HUES48 (cell line): Measurements from ENCODE around the gene GRAMD4.

ENCODE experiments used
- H3K27ac ChIP-seq: one replicate; pipeline ENCODE4 v1.7.0; 2013; ENCODE audit warnings: low read depth, low read length, inconsistent platforms
- H3K27me3 ChIP-seq: 2 replicates; pipeline ENCODE4 v1.6.1; 2013; ENCODE audit warnings: mild to moderate bottlenecking, low read length; ENCODE audit not compliant: control insufficient read depth, insufficient read depth
- H3K36me3 ChIP-seq: 2 replicates; pipeline ENCODE4 v1.6.1; 2013; ENCODE audit warnings: low read length; ENCODE audit not compliant: control insufficient read depth, insufficient read depth
- H3K4me1 ChIP-seq: 2 replicates; pipeline ENCODE4 v1.6.1; 2013; ENCODE audit warnings: mild to moderate bottlenecking, low read length; ENCODE audit not compliant: control insufficient read depth, insufficient read depth
- H3K4me3 ChIP-seq: 2 replicates; pipeline ENCODE4 v1.5.1; 2013; ENCODE audit warnings: mild to moderate bottlenecking, low read depth, low read length
- H3K9ac ChIP-seq: 2 replicates; pipeline ENCODE4 v1.6.1; 2013; ENCODE audit warnings: mild to moderate bottlenecking, low read depth, low read length, moderate library complexity
- H3K9me3 ChIP-seq: 2 replicates; pipeline ENCODE4 v1.6.1; 2013; ENCODE audit warnings: low read length; ENCODE audit not compliant: control insufficient read depth, insufficient read depth

GRAMD4 gene

GRCh38 chr22:46678785-46679700 lies 58.9 kb downstream of the GRAMD4 start:
- Histone ChIP-seq H3K9me3 (no peaks in the 10 kb centered on the region), H3K27ac (no peak overlapping the region), H3K9ac (no peak overlapping the region), H3K4me1 (no peaks in the 10 kb centered on the region), H3K4me3 (no peak overlapping the region), H3K36me3 (no peaks in the 10 kb centered on the region), H3K27me3 (no peaks in the 10 kb centered on the region)

GRCh38 chr22:46679706-46680269 lies 59.6 kb downstream of the GRAMD4 start:
- peaks cover 4% of the 10 kb centered on the region; the same call in 1 of the 2 replicates for H3K36me3 ChIP-seq
- H3K4me3 ChIP-seq, result no peak overlapping the region
- H3K27me3 ChIP-seq, result no peaks in the 10 kb centered on the region
- no peak overlapping the region for H3K9ac ChIP-seq
- H3K27ac ChIP-seq, result no peak overlapping the region
- no peaks in the 10 kb centered on the region for H3K4me1 ChIP-seq
- no peaks in the 10 kb centered on the region for H3K9me3 ChIP-seq

GRCh38 chr22:46681010-46681409 lies 60.8 kb downstream of the GRAMD4 start:
- no peak overlapping the region for H3K27ac ChIP-seq
- H3K36me3 ChIP-seq, result peaks cover 12% of the 10 kb centered on the region
- H3K27me3 ChIP-seq, result no peaks in the 10 kb centered on the region
- no peaks in the 10 kb centered on the region for H3K4me1 ChIP-seq
- H3K9ac ChIP-seq, result no peak overlapping the region
- no peaks in the 10 kb centered on the region for H3K9me3 ChIP-seq
- no peak overlapping the region for H3K4me3 ChIP-seq

- Histone ChIP-seq H3K36me3 (peaks cover 23% of the 10 kb centered on the region), H3K9ac (no peak overlapping the region), H3K27me3 (no peaks in the 10 kb centered on the region), H3K4me1 (no peaks in the 10 kb centered on the region), H3K4me3 (no peak overlapping the region), H3K27ac (no peak overlapping the region), H3K9me3 (no peaks in the 10 kb centered on the region)
These were observed 62.0 kb downstream of the GRAMD4 start for GRCh38 chr22:46682011-46682731.

GRCh38 chr22:46684706-46685105 lies 64.5 kb downstream of the GRAMD4 start:
- Histone ChIP-seq H3K4me1 (no peaks in the 10 kb centered on the region), H3K9me3 (no peaks in the 10 kb centered on the region), H3K27ac (no peak overlapping the region), H3K9ac (no peak overlapping the region), H3K27me3 (no peaks in the 10 kb centered on the region), H3K4me3 (no peak overlapping the region), H3K36me3 (peaks cover 43% of the 10 kb centered on the region)

- Histone ChIP-seq H3K27ac (no peak overlapping the region), H3K4me3 (no peak overlapping the region), H3K9me3 (no peaks in the 10 kb centered on the region), H3K9ac (no peak overlapping the region), H3K36me3 (peaks cover 60% of the 10 kb centered on the region), H3K4me1 (no peaks in the 10 kb centered on the region), H3K27me3 (no peaks in the 10 kb centered on the region)
These were observed 66.2 kb downstream of the GRAMD4 start for GRCh38 chr22:46686221-46687047.

- Histone ChIP-seq H3K36me3 (peaks cover 66% of the 10 kb centered on the region), H3K9me3 (no peaks in the 10 kb centered on the region), H3K27ac (no peak overlapping the region), H3K27me3 (no peaks in the 10 kb centered on the region), H3K9ac (no peak overlapping the region), H3K4me1 (no peaks in the 10 kb centered on the region), H3K4me3 (no peak overlapping the region)
These were observed 66.9 kb downstream of the GRAMD4 start for GRCh38 chr22:46687048-46687444.

- no peak overlapping the region for H3K27ac ChIP-seq
- peaks cover 66% of the 10 kb centered on the region for H3K36me3 ChIP-seq
- no peaks in the 10 kb centered on the region for H3K27me3 ChIP-seq
These were observed 67.3 kb downstream of the GRAMD4 start for GRCh38 chr22:46687460-46687859.

GRCh38 chr22:46688949-46689348 lies 68.8 kb downstream of the GRAMD4 start:
- Histone ChIP-seq H3K9ac (no peak overlapping the region), H3K27me3 (no peaks in the 10 kb centered on the region), H3K9me3 (no peaks in the 10 kb centered on the region), H3K27ac (no peak overlapping the region), H3K4me1 (no peaks in the 10 kb centered on the region), H3K4me3 (no peak overlapping the region), H3K36me3 (peaks cover 79% of the 10 kb centered on the region)

More at GRCh38 chr22:46687460-46687859, 67.3 kb downstream of the GRAMD4 start:
- Histone ChIP-seq H3K4me1 (no peaks in the 10 kb centered on the region), H3K9ac (no peak overlapping the region), H3K9me3 (no peaks in the 10 kb centered on the region), H3K4me3 (no peak overlapping the region)

- Histone ChIP-seq H3K4me1 (no peaks in the 10 kb centered on the region), H3K36me3 (peaks cover 87% of the 10 kb centered on the region)
These were observed 70.0 kb downstream of the GRAMD4 start for GRCh38 chr22:46690146-46690545.

More at GRCh38 chr22:46690146-46690545, 70.0 kb downstream of the GRAMD4 start:
- H3K9ac ChIP-seq, result no peak overlapping the region
- no peaks in the 10 kb centered on the region for H3K27me3 ChIP-seq
- no peaks in the 10 kb centered on the region for H3K9me3 ChIP-seq
- H3K4me3 ChIP-seq, result no peak overlapping the region
- no peak overlapping the region for H3K27ac ChIP-seq
